RWPE2 (cell line): ENCODE results near the gene PEX11A.

Experiments
- ATAC-seq: fragments of 200-7000 bp; cut with Tn5 transposase; 3 replicates; pipeline ENCODE4 v1.9.1; 2021; ENCODE audit warnings: low read depth
- DNase-seq: peaks from one replicate; pipeline ENCODE4 v3.0.0-alpha.2; 2020; ENCODE audit warnings: low spot score
- H3K27ac ChIP-seq: fragments of 450-650 bp; 2 replicates; pipeline ENCODE4 v1.5.1; 2017; ENCODE audit warnings: mild to moderate bottlenecking; ENCODE audit not compliant: poor library complexity, severe bottlenecking
- H3K27me3 ChIP-seq: fragments of 250-450 bp; sonication (Bioruptor Pico); 2 replicates; pipeline ENCODE4 v1.5.1; 2021; ENCODE audit warnings: mild to moderate bottlenecking, moderate library complexity; ENCODE audit not compliant: insufficient read depth, poor library complexity, severe bottlenecking
- H3K36me3 ChIP-seq: fragments of 250-450 bp; sonication (Bioruptor Pico); 2 replicates; pipeline ENCODE4 v1.5.1; 2020; ENCODE audit warnings: low read depth, mild to moderate bottlenecking, moderate library complexity
- H3K4me1 ChIP-seq: fragments of 250-450 bp; sonication (Bioruptor Pico); 2 replicates; pipeline ENCODE4 v1.5.1; 2021; ENCODE audit warnings: mild to moderate bottlenecking, moderate library complexity; ENCODE audit not compliant: insufficient read depth, poor library complexity, severe bottlenecking
- H3K4me3 ChIP-seq: fragments of 250-450 bp; sonication (Bioruptor Pico); 2 replicates; pipeline ENCODE4 v1.5.1; 2021; ENCODE audit warnings: mild to moderate bottlenecking, moderate library complexity; ENCODE audit not compliant: severe bottlenecking
- H3K9me3 ChIP-seq: fragments of 250-450 bp; sonication (Bioruptor Pico); 2 replicates; pipeline ENCODE4 v1.5.1; 2021; ENCODE audit warnings: mild to moderate bottlenecking, moderate library complexity; ENCODE audit not compliant: severe bottlenecking
- TF ChIP-seq, protein P1 (sequence below): fragments of 450-650 bp; IDR thresholded peaks from one replicate; pipeline ENCODE4 v1.5.1; 2017; ENCODE audit warnings: mild to moderate bottlenecking, moderate library complexity; ENCODE audit not compliant: poor library complexity, severe bottlenecking

Gene PEX11A

DNA sequence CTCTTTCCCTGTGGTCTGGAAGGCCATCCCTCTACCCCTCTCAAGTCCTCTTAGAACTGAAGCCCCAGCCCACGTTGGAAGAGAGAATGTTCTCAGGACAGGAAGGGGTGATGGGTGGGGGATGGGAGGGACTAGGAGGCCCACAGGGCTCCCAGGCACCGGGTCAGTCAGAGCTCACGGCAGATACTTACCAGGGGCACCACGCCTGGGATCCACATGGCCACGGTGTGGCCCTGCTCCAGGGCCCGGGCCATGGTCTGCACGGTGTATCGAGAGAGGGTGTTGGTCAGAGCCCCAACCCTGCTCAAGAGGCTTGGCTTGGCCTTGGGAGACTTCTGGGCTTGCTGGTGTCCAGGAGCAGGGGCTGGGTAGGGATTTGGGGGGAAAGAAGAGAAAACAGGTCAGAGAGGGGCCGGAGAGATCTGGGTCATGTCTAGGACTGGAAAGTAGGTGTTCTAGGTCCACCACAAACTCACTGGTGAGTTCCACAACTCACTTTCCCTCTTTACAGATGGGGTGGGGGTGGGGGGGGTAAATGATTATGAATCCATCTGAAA is 21.2 kb downstream of the PEX11A start:
- Histone ChIP-seq H3K27ac (no peak overlapping the region), H3K9me3 (no peaks in the 10 kb centered on the region), H3K36me3 (no peaks in the 10 kb centered on the region), H3K27me3 (no peaks in the 10 kb centered on the region), H3K4me3 (no peak overlapping the region), H3K4me1 (peaks cover 6% of the 10 kb centered on the region)
- DNase-seq (no peak), ATAC-seq (no peak)
- TF ChIP-seq, protein P1, sequence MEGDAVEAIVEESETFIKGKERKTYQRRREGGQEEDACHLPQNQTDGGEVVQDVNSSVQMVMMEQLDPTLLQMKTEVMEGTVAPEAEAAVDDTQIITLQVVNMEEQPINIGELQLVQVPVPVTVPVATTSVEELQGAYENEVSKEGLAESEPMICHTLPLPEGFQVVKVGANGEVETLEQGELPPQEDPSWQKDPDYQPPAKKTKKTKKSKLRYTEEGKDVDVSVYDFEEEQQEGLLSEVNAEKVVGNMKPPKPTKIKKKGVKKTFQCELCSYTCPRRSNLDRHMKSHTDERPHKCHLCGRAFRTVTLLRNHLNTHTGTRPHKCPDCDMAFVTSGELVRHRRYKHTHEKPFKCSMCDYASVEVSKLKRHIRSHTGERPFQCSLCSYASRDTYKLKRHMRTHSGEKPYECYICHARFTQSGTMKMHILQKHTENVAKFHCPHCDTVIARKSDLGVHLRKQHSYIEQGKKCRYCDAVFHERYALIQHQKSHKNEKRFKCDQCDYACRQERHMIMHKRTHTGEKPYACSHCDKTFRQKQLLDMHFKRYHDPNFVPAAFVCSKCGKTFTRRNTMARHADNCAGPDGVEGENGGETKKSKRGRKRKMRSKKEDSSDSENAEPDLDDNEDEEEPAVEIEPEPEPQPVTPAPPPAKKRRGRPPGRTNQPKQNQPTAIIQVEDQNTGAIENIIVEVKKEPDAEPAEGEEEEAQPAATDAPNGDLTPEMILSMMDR, result no peak

DNA sequence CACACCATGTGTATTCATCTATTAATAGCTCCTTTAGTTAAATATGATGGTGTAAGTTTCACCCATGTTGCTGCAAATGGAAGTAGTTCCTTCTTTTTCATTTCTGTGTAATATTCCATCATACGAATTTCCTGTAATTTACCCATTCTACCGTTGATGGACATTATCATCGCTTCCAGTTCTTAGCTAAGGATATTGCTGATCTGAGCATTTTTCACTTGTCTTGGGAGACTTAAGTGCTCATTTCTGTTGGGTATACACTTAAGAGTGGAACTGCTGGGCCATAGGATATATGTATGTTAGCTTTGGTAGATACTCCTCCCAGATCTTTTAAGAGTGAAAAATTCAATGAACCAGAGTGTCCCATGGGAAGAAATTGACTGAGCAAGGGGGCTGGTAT is 22.4 kb downstream of the PEX11A start:
- no peak overlapping the region for H3K4me3 ChIP-seq
- no peak for ATAC-seq
- DNase-seq, result no peak
- no peaks in the 10 kb centered on the region for H3K27me3 ChIP-seq
- H3K36me3 ChIP-seq, result no peaks in the 10 kb centered on the region
- TF ChIP-seq, protein P1, result no peak
- H3K4me1 ChIP-seq, result peaks cover 8% of the 10 kb centered on the region
- no peaks in the 10 kb centered on the region for H3K9me3 ChIP-seq
- H3K27ac ChIP-seq, result no peak overlapping the region

DNA sequence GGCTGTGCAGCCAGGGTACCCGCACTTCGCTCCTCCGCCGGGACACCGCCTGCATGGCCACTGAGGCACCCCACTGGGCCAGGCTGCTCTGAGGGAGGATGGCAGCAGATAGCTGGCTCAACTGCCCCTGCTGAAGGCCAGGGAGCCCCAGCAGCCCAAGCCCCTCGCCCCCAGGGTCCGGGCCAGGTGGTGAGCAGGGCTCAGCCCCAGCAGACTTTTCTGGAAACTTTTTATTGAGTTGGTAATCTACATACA is 22.9 kb downstream of the PEX11A start:
- Histone ChIP-seq H3K36me3 (no peaks in the 10 kb centered on the region), H3K4me1 (peaks cover 12% of the 10 kb centered on the region), H3K27me3 (no peaks in the 10 kb centered on the region), H3K27ac (no peak overlapping the region), H3K4me3 (no peak overlapping the region), H3K9me3 (no peaks in the 10 kb centered on the region)
- DNase-seq, result no peak
- TF ChIP-seq, protein P1, result no peak
- no peak for ATAC-seq

DNA sequence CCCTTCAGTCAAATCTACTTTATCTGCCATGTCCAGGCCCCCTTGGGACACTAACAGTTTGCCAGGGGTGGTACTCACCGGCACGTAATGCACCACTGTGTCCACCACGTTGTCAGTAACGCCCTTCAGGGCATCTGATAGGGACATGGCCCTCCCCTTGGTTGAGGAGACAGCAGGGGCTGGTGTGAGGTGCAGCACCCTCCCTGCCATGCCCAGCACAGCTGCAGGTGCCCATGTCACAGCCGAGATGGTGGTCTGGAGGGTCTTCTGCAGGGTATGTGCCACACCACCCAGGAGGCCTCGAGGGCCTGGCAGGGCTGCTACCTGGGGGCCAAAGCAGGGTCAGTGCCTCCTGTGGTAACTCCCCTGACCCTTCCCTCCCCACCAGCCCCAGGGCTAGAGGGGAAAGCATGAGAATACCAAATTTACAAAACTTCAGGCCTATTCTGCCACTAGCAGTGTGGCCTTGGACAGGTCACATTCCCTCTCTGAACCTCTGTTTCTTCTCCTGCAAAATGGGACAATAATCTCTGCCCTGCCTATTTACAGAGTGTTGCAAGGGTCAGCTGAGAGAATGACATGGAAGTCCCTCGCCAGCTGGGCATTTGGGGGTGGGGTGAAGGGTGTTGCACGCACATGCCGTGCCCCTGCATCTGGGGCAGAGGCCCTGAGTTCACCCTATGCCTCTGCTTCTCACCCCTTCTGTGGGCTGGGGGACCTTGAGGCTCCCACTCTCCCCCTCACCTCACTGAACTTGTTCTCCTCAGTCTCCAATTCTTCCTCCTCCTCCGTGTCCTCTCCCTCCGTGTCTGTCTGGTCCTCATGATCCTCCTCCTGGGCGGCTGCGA is 23.5 kb downstream of the PEX11A start:
- H3K27me3 ChIP-seq, result no peaks in the 10 kb centered on the region
- TF ChIP-seq, protein P1, result no peak

More for the DNA sequence above, 23.5 kb downstream of the PEX11A start:
- H3K4me3 ChIP-seq, result no peak overlapping the region
- H3K9me3 ChIP-seq, result no peaks in the 10 kb centered on the region
- DNase-seq (no peak), ATAC-seq (no peak)
- peaks cover 18% of the 10 kb centered on the region for H3K4me1 ChIP-seq
- H3K27ac ChIP-seq, result no peak overlapping the region
- no peaks in the 10 kb centered on the region for H3K36me3 ChIP-seq
